Activated CD4-positive, CD25-positive, alpha-beta regulatory T cell treated with anti-CD3 and anti-CD28 coated beads, Interleukin-2, amount 50 U/mL, for 72 hours (primary cell): ENCODE results near the gene VAMP3.

Experiments
- DNase-seq: peaks from one replicate; pipeline ENCODE4 v3.0.0; 2021

Gene VAMP3, protein sequence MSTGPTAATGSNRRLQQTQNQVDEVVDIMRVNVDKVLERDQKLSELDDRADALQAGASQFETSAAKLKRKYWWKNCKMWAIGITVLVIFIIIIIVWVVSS

GRCh38 chr1:7770997-7771822 is at the start of gene VAMP3:
VAMP3 (plus strand) TSS chr1:7771296; CDS start chr1:7771384, 88 bp downstream.
- peak; percentile 92 for DNase-seq

- no peak for DNase-seq
Observed at GRCh38 chr1:7721940-7722669, 49.0 kb upstream of the VAMP3 start.

GRCh38 chr1:7722670-7723012 is 48.5 kb upstream of the VAMP3 start:
- no peak for DNase-seq

DNA sequence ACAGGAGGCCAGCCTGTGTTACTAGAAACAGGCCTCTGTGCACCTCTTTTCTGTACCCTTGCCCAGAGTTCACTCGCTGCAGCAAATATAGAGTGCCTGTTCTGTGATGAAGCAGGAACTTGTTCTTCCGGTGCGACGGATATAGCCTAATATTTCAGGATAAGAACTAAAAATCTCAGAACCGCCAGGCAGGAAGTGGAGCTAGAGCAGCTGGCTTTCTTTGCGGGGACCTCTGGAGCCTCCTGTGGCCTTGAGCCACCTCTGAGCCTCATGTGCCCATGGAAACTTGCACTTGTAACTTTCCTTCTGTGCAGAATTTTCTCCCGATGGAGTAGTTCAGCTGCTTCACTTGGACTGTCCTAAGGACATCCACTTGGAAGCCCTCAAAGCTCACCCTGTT is 44.5 kb upstream of the VAMP3 start:
- no peak for DNase-seq

- DNase-seq, result no peak
Observed at GRCh38 chr1:7727809-7728471, 43.2 kb upstream of the VAMP3 start.

DNA sequence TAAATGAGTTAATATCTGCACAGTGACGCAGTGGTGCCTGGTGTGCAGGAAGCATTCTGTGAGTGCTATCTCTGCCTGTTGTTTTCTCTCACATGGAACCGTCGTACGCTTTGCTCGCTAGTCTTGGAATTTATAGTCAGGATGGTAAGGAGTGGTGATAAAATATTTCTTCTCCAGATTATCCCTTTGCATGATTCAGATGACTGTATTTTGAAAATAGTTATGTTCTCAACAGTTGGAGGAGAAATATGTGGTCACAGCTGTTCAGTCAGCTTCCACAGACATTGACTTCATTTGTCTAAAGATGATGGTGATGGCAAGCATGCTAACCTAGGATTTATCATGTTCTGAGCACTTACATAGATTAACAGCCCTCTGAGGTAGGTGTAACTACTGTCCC is 41.3 kb upstream of the VAMP3 start:
- DNase-seq, result no peak

DNA sequence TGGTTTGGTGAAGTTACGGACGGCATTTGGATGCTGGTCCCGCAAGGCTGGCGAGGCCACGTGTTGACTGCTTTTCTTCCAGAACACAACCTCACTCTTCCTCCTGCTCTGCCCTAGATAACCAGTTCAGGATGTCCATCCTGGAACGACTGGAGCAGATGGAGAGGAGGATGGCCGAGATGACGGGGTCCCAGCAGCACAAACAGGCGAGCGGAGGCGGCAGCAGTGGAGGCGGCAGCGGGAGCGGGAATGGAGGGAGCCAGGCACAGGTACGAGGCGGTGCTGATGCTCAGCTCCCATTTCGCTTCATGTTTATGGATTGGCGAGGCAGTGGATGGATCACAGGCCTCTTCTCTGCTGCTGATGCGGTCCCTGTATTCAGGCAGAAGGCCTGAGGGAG is 38.8 kb upstream of the VAMP3 start:
- no peak for DNase-seq

- DNase-seq, result no peak
Observed at GRCh38 chr1:7733276-7733675, 37.8 kb upstream of the VAMP3 start.

GRCh38 chr1:7738044-7738443 is 33.1 kb upstream of the VAMP3 start:
- DNase-seq, result no peak

- DNase-seq, result no peak
Observed at GRCh38 chr1:7743346-7743745, 27.8 kb upstream of the VAMP3 start.

DNA sequence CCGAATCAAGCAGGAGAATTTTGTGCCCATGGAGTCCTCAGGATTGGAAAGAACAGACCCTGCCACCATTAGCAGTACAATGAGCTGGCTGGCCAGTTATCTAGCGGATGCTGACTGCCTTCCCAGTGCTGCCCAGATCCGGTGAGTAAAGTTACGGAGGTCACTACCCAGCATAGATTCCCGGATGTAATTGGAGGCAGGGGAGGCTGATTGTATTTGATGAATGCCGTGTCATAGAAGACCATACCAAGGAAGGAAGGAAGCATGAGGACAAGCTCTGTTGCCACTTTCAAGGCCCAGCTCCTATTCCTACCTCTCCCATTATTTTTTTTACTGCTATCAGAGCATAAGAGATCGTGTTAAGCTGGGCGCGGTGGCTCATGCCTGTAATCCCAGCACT is 26.2 kb upstream of the VAMP3 start:
- DNase-seq, result no peak

- no peak for DNase-seq
Observed at GRCh38 chr1:7745783-7746182, 25.3 kb upstream of the VAMP3 start.

- no peak for DNase-seq
Observed at GRCh38 chr1:7747605-7748004, 23.5 kb upstream of the VAMP3 start.

DNA sequence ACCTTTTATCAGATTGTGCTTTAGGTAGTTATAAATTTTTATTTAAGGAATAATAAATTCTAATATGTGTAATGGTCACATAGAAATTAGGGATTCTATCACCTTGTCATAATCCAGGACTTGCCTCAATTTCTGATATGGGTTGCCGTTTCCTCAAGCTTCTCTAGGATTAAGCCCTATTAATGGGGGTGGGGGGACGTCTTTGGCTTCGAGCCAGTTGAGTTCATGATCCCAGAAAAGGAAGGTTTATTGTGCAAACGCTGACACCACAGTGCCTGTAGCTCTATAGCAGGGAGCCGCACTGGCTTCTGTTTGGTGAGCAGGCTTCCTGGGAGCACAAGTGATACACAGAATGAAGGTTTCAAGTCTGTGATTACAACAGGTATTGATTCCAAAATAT is 22.0 kb upstream of the VAMP3 start:
- no peak for DNase-seq

DNA sequence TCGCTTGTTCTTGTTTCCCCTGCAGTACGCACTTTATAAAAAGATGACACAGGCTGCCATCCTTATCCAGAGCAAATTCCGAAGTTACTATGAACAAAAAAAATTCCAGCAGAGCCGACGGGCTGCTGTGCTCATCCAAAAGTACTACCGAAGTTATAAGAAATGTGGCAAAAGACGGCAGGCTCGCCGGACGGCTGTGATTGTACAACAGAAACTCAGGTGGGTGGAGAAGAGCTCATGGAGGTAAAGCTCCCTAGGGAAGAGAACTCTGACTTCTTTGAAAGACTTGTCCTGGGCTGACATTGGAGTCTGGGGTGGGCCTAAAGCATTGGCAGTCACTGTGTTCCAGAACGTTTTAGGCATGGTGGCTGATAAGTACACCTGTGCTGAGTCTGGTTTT is 19.9 kb upstream of the VAMP3 start:
- DNase-seq, result no peak

DNA sequence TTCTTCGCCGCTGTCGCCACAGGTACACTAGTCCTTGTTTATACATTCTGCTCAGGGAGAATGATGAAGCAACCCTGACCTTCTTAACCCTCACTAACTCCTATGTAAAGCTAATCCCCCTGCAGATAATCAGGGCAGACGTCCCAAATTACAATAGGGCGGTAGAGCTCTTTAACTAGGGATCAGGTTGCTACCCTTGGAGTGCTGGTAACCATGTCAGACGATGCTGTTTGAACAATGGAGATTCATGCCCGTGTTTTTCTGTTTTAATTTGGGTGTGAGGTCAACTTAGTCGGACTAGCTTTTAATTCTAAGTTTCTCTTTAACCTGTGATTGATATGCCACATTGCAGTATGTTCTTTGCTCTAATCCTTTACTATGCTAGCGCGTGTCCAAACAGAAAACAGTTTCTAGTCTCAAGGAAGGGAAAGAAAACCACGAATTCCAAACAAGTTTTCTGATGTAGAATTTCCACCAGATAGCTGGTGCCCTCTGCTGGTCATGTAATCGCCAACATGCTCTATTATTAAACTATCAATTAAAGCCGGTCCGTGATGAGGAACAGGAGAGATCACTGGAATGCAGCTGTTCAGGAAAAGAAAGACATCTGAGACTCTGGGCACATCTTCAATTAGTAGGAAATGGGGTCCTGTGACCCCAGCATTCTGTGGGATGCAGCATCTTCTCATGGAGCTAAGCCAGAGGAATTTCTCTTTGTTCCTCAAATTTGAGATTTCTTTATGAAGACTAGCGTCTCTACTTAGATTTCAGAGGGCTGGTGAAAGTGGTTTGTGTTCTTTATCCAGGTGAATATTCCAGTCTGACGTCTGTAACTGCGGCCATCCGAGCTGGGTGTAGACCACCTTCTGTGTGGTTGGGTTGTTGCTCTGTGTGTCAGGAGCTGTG is 18.3 kb upstream of the VAMP3 start:
- DNase-seq, result peak; percentile 38

DNA sequence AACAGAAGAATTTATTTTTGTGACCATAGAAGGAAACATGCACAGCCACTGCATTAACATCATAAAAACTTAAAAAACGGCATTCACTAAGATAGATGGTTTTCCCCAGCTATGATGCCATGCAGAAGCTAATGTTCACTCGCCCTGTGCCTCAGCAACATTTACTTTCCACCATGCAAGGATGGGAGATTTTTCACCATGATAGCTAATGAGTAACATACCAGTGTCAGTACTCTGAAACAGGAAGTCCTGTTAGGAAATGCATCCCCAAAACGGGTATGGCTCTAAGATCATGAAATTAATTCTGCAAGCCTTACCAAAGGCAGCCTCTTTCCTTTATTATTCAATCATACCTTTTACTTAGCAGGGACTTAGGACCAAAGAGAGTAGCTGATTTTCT is 17.5 kb upstream of the VAMP3 start:
- no peak for DNase-seq

DNA sequence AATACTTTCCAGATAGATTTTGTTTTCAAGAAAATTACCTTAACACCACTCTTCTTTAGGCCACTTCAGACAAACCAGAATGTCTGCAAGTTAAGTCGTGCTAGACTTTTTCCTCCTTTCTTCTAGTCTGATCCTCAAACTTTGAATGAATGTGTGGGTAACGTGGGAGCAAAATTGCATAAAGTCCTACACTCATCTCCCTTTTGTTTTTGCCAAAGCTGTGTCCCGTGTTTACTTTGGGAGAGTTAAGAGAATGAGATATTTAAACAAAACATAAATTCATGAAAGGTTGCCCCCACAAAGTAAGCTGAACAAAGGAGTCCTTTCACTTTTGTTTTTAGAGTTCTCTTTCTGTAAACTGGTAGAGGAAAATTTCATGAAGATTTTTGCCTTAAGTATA is 16.9 kb upstream of the VAMP3 start:
- no peak for DNase-seq

- DNase-seq, result no peak
Observed at GRCh38 chr1:7755448-7755847, 15.6 kb upstream of the VAMP3 start.

DNA sequence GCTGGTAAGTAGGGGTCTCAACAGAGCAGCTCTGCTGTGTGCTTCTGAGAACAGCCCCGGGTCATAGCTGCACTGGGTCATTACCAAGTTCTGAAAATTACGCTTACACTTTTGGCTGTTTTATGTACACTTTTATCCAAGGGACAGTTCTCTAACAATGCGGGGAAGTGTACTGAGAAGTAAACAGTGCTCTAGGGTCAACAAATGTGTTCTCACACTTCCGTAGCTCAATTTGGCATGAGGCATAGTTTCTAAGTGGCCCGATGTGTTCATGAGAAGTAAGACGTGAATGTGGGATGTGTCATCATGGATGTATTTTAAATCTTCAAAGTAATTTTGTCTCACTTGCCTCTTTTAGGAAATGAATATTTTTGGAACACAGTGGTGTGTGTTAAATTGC is 10.9 kb upstream of the VAMP3 start:
- no peak for DNase-seq

DNA sequence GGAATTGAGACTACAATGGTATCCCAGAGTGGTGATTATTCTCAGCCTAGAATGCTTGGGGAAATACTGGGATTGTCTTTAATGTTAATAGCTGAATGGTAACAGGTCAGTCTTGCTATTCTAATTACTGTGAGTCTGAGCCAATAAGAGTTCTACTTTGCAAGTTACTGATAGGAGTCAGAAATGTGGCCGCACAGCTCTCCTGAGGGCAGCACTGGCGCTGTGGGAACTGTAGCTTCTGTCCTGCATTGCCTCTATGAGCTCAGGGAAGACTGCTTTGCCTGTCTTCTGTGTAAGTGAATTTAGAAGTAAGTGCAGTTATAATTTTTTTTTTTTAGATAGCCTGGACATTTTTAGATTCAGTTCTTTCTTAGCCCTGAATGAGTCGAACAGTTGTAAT is 10.0 kb upstream of the VAMP3 start:
- DNase-seq, result no peak

DNA sequence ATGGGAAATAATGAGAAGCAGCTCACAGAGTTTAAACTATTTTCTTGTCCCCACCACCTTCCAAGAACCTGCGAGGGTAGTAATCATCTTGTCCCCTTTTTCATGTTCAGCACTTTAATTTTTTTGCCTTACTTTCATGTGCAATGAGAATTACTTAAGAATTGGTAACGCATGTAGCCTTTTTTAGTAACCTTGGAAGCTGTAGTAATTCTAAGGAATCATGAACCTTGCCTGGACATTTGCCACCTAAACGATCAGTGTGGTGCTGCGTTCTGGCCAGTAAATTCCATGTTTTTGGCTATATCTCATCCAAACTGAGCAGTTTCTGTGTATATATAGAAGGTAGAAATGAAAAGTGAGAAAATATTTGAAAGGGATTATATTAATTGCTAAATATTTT is 3.9 kb upstream of the VAMP3 start:
- no peak for DNase-seq

GRCh38 chr1:7768583-7768982 is 2.5 kb upstream of the VAMP3 start:
- DNase-seq, result no peak
